Lower leg skin (tissue), 3 donors: ENCODE measurements around the gene KIF1A.
"Not testable (repeated sequence)": the region's sequence is repeated elsewhere in the genome, so short reads cannot be mapped to it uniquely, and the experiment has no call there.

ENCODE experiments used
- POLR2A ChIP-seq, 2 donors: fragments of 450-650 bp; IDR thresholded peaks; one replicate each; pipeline ENCODE4 v1.6.1; 2016 to 2017; ENCODE audit warnings: antibody characterized with exemption in 2 of 2, mild to moderate bottlenecking in 1 of 2, moderate library complexity in 1 of 2
- TF ChIP-seq, protein P1 (sequence below), 3 donors: fragments of 450-650 bp; IDR thresholded peaks; one replicate each; pipeline ENCODE4 v1.5.1; 2016; ENCODE audit warnings: antibody characterized with exemption in 3 of 3, mild to moderate bottlenecking in 3 of 3, moderate library complexity in 2 of 3

DNA sequence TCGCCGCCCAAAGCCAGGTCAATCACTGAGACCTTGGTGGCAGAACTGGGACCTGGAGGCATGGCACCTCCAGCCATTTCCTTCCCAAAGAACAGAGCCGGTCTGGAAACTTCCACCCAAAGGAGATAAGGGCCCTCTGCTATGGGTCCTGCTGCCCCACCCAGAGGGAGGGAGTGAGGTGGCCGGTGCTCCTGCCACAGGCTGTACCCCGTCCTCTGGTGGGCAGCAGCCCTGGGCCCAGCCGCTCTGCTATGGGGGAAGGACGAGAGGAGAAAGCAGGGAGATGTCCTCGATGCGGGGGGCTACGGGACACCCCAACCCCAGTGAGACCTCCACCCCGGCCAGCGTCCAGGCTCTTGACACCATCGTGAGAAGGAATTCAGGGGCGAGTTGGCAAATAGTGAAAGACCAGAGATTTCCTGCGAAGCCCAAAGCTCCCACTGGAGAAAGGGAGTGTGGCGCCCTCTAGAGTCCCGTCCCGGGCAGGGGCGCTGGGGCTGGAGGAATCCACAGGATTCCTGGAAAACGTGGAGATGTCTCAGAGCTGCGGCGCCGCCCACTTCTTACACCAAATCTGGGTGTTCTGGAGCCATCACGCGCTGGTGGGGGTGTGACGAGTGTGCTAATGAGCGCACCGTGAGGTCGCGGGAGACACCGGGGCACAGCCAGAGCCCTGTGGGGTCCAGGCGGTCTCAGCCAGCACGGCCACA, 121.0 kb downstream of the KIF1A start:
- not testable (repeated sequence) for TF ChIP-seq POLR2A (IDR thresholded peaks at IDR 0.05)
- TF ChIP-seq, protein P1, sequence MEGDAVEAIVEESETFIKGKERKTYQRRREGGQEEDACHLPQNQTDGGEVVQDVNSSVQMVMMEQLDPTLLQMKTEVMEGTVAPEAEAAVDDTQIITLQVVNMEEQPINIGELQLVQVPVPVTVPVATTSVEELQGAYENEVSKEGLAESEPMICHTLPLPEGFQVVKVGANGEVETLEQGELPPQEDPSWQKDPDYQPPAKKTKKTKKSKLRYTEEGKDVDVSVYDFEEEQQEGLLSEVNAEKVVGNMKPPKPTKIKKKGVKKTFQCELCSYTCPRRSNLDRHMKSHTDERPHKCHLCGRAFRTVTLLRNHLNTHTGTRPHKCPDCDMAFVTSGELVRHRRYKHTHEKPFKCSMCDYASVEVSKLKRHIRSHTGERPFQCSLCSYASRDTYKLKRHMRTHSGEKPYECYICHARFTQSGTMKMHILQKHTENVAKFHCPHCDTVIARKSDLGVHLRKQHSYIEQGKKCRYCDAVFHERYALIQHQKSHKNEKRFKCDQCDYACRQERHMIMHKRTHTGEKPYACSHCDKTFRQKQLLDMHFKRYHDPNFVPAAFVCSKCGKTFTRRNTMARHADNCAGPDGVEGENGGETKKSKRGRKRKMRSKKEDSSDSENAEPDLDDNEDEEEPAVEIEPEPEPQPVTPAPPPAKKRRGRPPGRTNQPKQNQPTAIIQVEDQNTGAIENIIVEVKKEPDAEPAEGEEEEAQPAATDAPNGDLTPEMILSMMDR (IDR thresholded peaks at IDR 0.05): not testable (repeated sequence)
